ENCODE results near the gene MRTO4. TPM values are rescaled to one million over a fixed set of nuclear protein-coding genes. Genes with fewer than 3 reads are reported as not detected.

Gene MRTO4
- total and polyA plus RNA-seq, 2 of the 13 experiments (the other 11 are each of a cell fraction or from before 2014, with no cell fraction given) = 28.1 to 59.2 TPM

DNA sequence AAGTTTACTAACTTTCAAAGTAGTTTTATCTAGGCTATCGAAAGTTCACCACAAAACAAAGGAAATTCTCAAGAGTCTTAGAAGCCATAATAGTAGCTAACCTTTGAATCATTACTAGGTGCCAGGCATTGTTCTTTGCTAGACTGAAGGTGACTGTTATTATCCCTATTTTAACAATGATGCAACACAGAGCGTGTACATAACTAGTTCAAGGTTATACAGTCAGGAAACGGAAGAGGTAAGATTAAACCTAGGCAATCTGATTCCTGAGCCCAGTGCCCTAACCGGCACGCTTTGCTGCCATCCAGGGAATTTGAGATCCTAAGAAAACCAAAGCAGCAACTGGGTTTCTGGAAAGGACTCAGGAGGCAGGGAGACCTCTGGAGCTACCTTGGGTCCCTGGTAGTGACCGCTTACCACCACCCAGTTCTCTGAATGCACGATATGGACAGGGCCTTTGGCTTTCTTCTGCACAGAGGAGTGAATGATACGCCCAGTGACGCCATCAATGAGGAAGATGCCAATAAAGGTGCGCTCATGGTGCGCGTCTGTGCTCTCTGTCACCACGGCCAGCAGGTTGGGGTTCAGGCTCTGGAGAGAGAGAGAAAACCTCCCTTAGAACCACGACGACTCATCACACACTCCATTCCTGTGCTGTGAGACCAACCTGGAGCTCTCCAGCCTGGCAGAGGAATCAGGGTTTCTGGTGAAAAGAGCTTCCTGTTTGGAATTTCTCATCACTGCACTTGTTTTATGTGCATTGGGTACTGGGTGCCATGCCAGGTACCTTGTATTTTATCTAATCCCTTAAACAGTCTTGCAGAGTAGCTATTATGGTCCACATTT, 28.4 kb upstream of the MRTO4 start (continued):
- TF ChIP-seq ZBTB33 (CRISPR knock-in tag; IDR thresholded peaks at IDR 0.05) (no peak), ZNF280B (CRISPR knock-in tag; IDR thresholded peaks at IDR 0.05; ENCODE audit: borderline replicate concordance) (no peak), ZSCAN25 (CRISPR knock-in tag; IDR thresholded peaks at IDR 0.05) (no peak), HMGXB3 (CRISPR knock-in tag; IDR thresholded peaks at IDR 0.05; ENCODE audit: borderline replicate concordance) (no peak), ZNF737 (CRISPR knock-in tag; IDR thresholded peaks at IDR 0.05; ENCODE audit: borderline replicate concordance) (no peak), ZNF350 (CRISPR knock-in tag; IDR thresholded peaks at IDR 0.05; ENCODE audit: borderline replicate concordance, low read depth) (no peak), ZNF639 (CRISPR knock-in tag; conservative IDR thresholded peaks at IDR 0.05) (no peak), TBX2 (CRISPR knock-in tag; IDR thresholded peaks at IDR 0.05; ENCODE audit: borderline replicate concordance) (peak; percentile 89), POLR2AphosphoS2 (IDR thresholded peaks at IDR 0.05; ENCODE audit: low read depth, low read length) (no peak)
- TF ChIP-seq, protein P1, sequence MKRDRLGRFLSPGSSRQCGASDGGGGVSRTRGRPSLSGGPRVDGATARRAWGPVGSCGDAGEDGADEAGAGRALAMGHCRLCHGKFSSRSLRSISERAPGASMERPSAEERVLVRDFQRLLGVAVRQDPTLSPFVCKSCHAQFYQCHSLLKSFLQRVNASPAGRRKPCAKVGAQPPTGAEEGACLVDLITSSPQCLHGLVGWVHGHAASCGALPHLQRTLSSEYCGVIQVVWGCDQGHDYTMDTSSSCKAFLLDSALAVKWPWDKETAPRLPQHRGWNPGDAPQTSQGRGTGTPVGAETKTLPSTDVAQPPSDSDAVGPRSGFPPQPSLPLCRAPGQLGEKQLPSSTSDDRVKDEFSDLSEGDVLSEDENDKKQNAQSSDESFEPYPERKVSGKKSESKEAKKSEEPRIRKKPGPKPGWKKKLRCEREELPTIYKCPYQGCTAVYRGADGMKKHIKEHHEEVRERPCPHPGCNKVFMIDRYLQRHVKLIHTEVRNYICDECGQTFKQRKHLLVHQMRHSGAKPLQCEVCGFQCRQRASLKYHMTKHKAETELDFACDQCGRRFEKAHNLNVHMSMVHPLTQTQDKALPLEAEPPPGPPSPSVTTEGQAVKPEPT (CRISPR knock-in tag; IDR thresholded peaks at IDR 0.05; ENCODE audit: low read depth) = no peak
- TF ChIP-seq, protein P2, sequence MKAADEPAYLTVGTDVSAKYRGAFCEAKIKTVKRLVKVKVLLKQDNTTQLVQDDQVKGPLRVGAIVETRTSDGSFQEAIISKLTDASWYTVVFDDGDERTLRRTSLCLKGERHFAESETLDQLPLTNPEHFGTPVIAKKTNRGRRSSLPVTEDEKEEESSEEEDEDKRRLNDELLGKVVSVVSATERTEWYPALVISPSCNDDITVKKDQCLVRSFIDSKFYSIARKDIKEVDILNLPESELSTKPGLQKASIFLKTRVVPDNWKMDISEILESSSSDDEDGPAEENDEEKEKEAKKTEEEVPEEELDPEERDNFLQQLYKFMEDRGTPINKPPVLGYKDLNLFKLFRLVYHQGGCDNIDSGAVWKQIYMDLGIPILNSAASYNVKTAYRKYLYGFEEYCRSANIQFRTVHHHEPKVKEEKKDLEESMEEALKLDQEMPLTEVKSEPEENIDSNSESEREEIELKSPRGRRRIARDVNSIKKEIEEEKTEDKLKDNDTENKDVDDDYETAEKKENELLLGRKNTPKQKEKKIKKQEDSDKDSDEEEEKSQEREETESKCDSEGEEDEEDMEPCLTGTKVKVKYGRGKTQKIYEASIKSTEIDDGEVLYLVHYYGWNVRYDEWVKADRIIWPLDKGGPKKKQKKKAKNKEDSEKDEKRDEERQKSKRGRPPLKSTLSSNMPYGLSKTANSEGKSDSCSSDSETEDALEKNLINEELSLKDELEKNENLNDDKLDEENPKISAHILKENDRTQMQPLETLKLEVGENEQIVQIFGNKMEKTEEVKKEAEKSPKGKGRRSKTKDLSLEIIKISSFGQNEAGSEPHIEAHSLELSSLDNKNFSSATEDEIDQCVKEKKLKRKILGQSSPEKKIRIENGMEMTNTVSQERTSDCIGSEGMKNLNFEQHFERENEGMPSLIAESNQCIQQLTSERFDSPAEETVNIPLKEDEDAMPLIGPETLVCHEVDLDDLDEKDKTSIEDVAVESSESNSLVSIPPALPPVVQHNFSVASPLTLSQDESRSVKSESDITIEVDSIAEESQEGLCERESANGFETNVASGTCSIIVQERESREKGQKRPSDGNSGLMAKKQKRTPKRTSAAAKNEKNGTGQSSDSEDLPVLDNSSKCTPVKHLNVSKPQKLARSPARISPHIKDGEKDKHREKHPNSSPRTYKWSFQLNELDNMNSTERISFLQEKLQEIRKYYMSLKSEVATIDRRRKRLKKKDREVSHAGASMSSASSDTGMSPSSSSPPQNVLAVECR (CRISPR knock-in tag; IDR thresholded peaks at IDR 0.05; ENCODE audit: borderline replicate concordance) = no peak; the same call in 1 of the 2 replicates
